Endothelial cell of umbilical vein (primary cell): ENCODE data around the gene ARSK. TPM values are rescaled to one million over a fixed set of nuclear protein-coding genes. Genes with fewer than 3 reads are reported as not detected.

Source experiments
- BruUV-seq: library from RNA; stranded (reverse); fragments of 400-500 nt; replicated peaks from 2 replicates; lab custom pipeline; 2021; lab: Mats Ljungman, UMichigan
- CTCF ChIA-PET: fragments of 300-600, 350-600 bp; sonication (Branson Sonifier 250); formaldehyde crosslinking; loops from one replicate; lab custom pipeline; 2021; ENCODE audit warnings: antibody characterized with exemption, inconsistent platforms; lab: Charles Lee
- POLR2A ChIA-PET: fragments of 300-600, 350-600 bp; sonication (Branson Sonifier 250); formaldehyde crosslinking; loops from one replicate; lab custom pipeline; 2021; ENCODE audit warnings: antibody characterized with exemption, inconsistent platforms; lab: Charles Lee
- DNase-seq: peaks from one replicate; pipeline ENCODE4 v3.0.0-alpha.2; 2011; ENCODE audit warnings: low read depth, low spot score
- FAIRE-seq: peaks from 2 replicates; lab custom pipeline; 2011; peaks lifted over from hg19 to GRCh38; lab: Jason Lieb, UNC
- H2AFZ ChIP-seq: 2 replicates; pipeline ENCODE4 v1.6.0; 2012; ENCODE audit warnings: low read depth, low read length, control low read depth, inconsistent platforms
- H3K27ac ChIP-seq: 2 replicates; pipeline ENCODE4 v1.5.1; 2011; ENCODE audit warnings: low read depth, mild to moderate bottlenecking, control low read depth, low read length, moderate library complexity; ENCODE audit not compliant: insufficient read depth
- H3K27me3 ChIP-seq, 2 experiments: 2 replicates each; pipeline versions ENCODE4 v1.6.0 to v1.6.1; 2011; ENCODE audit warnings: low read length in 2 of 2, mixed read lengths in 1 of 2; ENCODE audit not compliant: control insufficient read depth in 2 of 2, insufficient read depth in 2 of 2
- H3K36me3 ChIP-seq, 2 experiments: 2 replicates in 1 of 2; 3 replicates in 1 of 2; pipeline ENCODE4 v1.5.1; 2011; ENCODE audit warnings: low read length in 2 of 2, mild to moderate bottlenecking in 1 of 2, moderate library complexity in 1 of 2; ENCODE audit not compliant: control insufficient read depth in 2 of 2, insufficient read depth in 2 of 2; ENCODE audit errors: extremely low read depth in 1 of 2
- H3K4me1 ChIP-seq: 3 replicates; pipeline ENCODE4 v1.5.1; 2011; ENCODE audit warnings: mild to moderate bottlenecking, low read length; ENCODE audit not compliant: control insufficient read depth, insufficient read depth; ENCODE audit errors: extremely low read depth
- H3K4me2 ChIP-seq: 2 replicates; pipeline ENCODE4 v1.6.1; 2011; ENCODE audit warnings: low read length, control low read depth, mixed read lengths; ENCODE audit not compliant: insufficient read depth
- H3K4me3 ChIP-seq, 3 experiments: fragments of 200-600 bp in 1 of 3; sonication (generic), shearing (Covaris generic) in 1 of 3; replicated peaks in 1 of 3; 2 replicates each; pipeline ENCODE4 v1.5.1; 2011 to 2016; ENCODE audit warnings: control low read depth in 3 of 3, low read length in 3 of 3, mild to moderate bottlenecking in 2 of 3, inconsistent platforms in 1 of 3, low read depth in 1 of 3, moderate library complexity in 1 of 3; ENCODE audit not compliant: insufficient read depth in 1 of 3
- H3K79me2 ChIP-seq: 2 replicates; pipeline ENCODE4 v1.6.0; 2012; ENCODE audit warnings: low read length, inconsistent platforms; ENCODE audit not compliant: control insufficient read depth, insufficient read depth
- H3K9ac ChIP-seq: replicated peaks from 2 replicates; pipeline ENCODE3; 2011; ENCODE audit warnings: low read length, control low read depth; ENCODE audit not compliant: insufficient read depth; ENCODE audit errors: extremely low read depth
- H3K9me1 ChIP-seq: replicated peaks from 3 replicates; pipeline ENCODE4 v1.6.0; 2011; ENCODE audit warnings: mild to moderate bottlenecking, low read length; ENCODE audit not compliant: control insufficient read depth, insufficient read depth; ENCODE audit errors: extremely low read depth
- H3K9me3 ChIP-seq: replicated peaks from 2 replicates; pipeline ENCODE4 v1.5.1; 2012; ENCODE audit warnings: low read length, inconsistent platforms; ENCODE audit not compliant: control insufficient read depth, insufficient read depth
- H4K20me1 ChIP-seq: replicated peaks from 2 replicates; pipeline ENCODE3; 2011; ENCODE audit warnings: mild to moderate bottlenecking, low read length; ENCODE audit not compliant: control insufficient read depth, insufficient read depth; ENCODE audit errors: extremely low read depth
- CTCF ChIP-seq, 2 donors: IDR thresholded peaks; 1 replicate in 1 of 2; 2 replicates in 1 of 2; pipeline ENCODE4 v1.5.1; 2011; ENCODE audit warnings: low read length in 2 of 2, mild to moderate bottlenecking in 2 of 2, moderate library complexity in 2 of 2, control low read depth in 1 of 2, inconsistent platforms in 1 of 2, low read depth in 1 of 2; ENCODE audit not compliant: insufficient read depth in 1 of 2; ENCODE audit errors: extremely low read depth in 1 of 2
- EZH2 ChIP-seq: IDR thresholded peaks from 2 replicates; pipeline ENCODE4 v1.6.1; 2012; ENCODE audit warnings: borderline replicate concordance, low read depth, mild to moderate bottlenecking, moderate library complexity, low read length, inconsistent platforms; ENCODE audit not compliant: severe bottlenecking
- FOS ChIP-seq: IDR thresholded peaks from 2 replicates; pipeline ENCODE4 v1.6.1; 2011; ENCODE audit warnings: mild to moderate bottlenecking, low read length, moderate library complexity, borderline replicate concordance; ENCODE audit not compliant: insufficient read depth
- GATA2 ChIP-seq: IDR thresholded peaks from 2 replicates; pipeline ENCODE4 v1.7.0; 2011; ENCODE audit warnings: low read depth, mild to moderate bottlenecking, moderate library complexity, mixed read lengths, low read length; ENCODE audit not compliant: insufficient read length, insufficient read depth
- JUN ChIP-seq: IDR thresholded peaks from 2 replicates; pipeline ENCODE4 v1.6.1; 2011; ENCODE audit warnings: borderline replicate concordance, low read depth; ENCODE audit not compliant: insufficient read length, insufficient read depth
- MAX ChIP-seq: IDR thresholded peaks from 2 replicates; pipeline ENCODE4 v1.6.1; 2011; ENCODE audit not compliant: insufficient read depth, insufficient read length
- MYC ChIP-seq: IDR thresholded peaks from one replicate; pipeline ENCODE4 v1.6.1; 2011; ENCODE audit warnings: mild to moderate bottlenecking, low read depth, low read length
- POLR2A ChIP-seq: IDR thresholded peaks from 2 replicates; pipeline ENCODE4 v1.6.1; 2012; ENCODE audit warnings: low read depth, mild to moderate bottlenecking, control low read depth, low read length
- POLR2AphosphoS5 ChIP-seq: IDR thresholded peaks from 2 replicates; pipeline ENCODE4 v1.6.1; 2012; ENCODE audit warnings: low read depth, mild to moderate bottlenecking, control low read depth, low read length, moderate library complexity; ENCODE audit not compliant: insufficient read depth
- dilution Hi-C: fragments of 300-500 bp; cut with MboI; formaldehyde crosslinking; loops from one replicate; pipeline ENCODE4 v1.15.0; 2019; ENCODE audit warnings: low sequenced_read_pairs; ENCODE audit not compliant: extremely low pct_ligation_motif_present
- intact Hi-C: fragments of 100-400 bp; cut with micrococcal nuclease; formaldehyde crosslinking; loops from one replicate; pipeline ENCODE4 v1.10.0; 2022
- polyA plus RNA-seq, 4 experiments: library from polyadenylated mRNA; depleted of rRNA in 3 of 4; stranded (reverse) in 3 of 4; unstranded in 1 of 4; fragments of >200 nt; gene quantifications; 2 replicates each; pipeline versions ENCODE4 v1.2.1 to v1.2.3, GENCODE V29; 2011 to 2012; ENCODE audit warnings: missing spikeins in 1 of 4
- total RNA-seq: library from RNA; stranded (reverse); gene quantifications from 2 replicates; pipeline ENCODE4 v1.2.3, GENCODE V29; 2021

Gene ARSK
- total and polyA plus RNA-seq, 2 donors (not counting 3 experiments of a cell fraction or from before 2014, with no cell fraction given) = 3.7 to 4.9 TPM

GRCh38 chr5:95609711-95610110 is 54.8 kb downstream of the ARSK start:
- CTCF ChIA-PET = no interaction called here
- no TSS peak for BruUV-seq
- no peak for FAIRE-seq
- H3K4me3 ChIP-seq = no peak overlapping the region
- DNase-seq = no peak
- no peaks in the 10 kb centered on the region for H3K36me3 ChIP-seq
- POLR2A ChIA-PET = no interaction called here
- no peak overlapping the region for H3K27ac ChIP-seq
- no peaks in the 10 kb centered on the region for H4K20me1 ChIP-seq
- intact Hi-C loops = no loop called here
- dilution Hi-C loops = no loop called here
- H3K79me2 ChIP-seq = no peaks in the 10 kb centered on the region
- TF ChIP-seq FOS = no peak
- TF ChIP-seq POLR2AphosphoS5 = no peak
- TF ChIP-seq CTCF (IDR thresholded peaks at IDR 0.05; ENCODE audit: extremely low read depth in 1 of 2, insufficient read depth in 1 of 2, low read depth in 1 of 2, low read length in 2 of 2) = no peak
- TF ChIP-seq GATA2 = no peak
- TF ChIP-seq EZH2 = no peak
- TF ChIP-seq MYC = no peak
- TF ChIP-seq MAX = no peak
- TF ChIP-seq JUN = no peak
- no peak for TF ChIP-seq POLR2A
- H2AFZ ChIP-seq = no peak overlapping the region
- no peaks in the 10 kb centered on the region for H3K9me1 ChIP-seq
- H3K27me3 ChIP-seq = no peaks in the 10 kb centered on the region
- H3K4me2 ChIP-seq = no peak overlapping the region
- H3K9ac ChIP-seq = no peak overlapping the region
- no peaks in the 10 kb centered on the region for H3K4me1 ChIP-seq
- H3K9me3 ChIP-seq = no peaks in the 10 kb centered on the region
